ENCODE data around the gene LIN7A.

DNA sequence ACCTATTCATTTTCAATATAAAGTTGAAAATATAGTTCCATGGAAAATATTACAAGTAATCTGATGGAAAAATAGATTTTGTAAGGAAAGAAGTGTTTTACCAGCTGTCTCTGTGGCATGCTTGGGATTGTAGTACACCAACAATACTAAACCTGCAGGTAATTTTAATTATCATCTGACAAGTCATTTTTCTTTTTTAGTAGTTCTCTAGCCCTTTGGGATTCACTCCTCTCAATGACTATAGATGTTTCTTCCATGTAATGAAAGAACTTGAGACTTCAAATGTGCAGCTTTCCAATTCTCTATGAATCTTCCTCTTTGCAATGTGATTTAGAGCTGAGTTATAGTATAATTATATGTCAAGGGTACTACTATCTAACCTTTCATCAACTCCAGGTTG, 14.7 kb upstream of the LIN7A start:
- no peak for TF ChIP-seq TBP (IDR thresholded peaks at IDR 0.05; ENCODE audit: low read depth, low read length)
- TF ChIP-seq TEAD4 (IDR thresholded peaks at IDR 0.05; ENCODE audit: low read depth, low read length) = no peak
- TF ChIP-seq, protein P1, sequence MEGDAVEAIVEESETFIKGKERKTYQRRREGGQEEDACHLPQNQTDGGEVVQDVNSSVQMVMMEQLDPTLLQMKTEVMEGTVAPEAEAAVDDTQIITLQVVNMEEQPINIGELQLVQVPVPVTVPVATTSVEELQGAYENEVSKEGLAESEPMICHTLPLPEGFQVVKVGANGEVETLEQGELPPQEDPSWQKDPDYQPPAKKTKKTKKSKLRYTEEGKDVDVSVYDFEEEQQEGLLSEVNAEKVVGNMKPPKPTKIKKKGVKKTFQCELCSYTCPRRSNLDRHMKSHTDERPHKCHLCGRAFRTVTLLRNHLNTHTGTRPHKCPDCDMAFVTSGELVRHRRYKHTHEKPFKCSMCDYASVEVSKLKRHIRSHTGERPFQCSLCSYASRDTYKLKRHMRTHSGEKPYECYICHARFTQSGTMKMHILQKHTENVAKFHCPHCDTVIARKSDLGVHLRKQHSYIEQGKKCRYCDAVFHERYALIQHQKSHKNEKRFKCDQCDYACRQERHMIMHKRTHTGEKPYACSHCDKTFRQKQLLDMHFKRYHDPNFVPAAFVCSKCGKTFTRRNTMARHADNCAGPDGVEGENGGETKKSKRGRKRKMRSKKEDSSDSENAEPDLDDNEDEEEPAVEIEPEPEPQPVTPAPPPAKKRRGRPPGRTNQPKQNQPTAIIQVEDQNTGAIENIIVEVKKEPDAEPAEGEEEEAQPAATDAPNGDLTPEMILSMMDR (IDR thresholded peaks at IDR 0.05; ENCODE audit: control extremely low read depth in 1 of 3, insufficient read depth in 1 of 3, low read depth in 1 of 3, low read length in 3 of 3) = no peak
- no peak for TF ChIP-seq POLR2A (IDR thresholded peaks at IDR 0.05; ENCODE audit: control extremely low read depth in 1 of 2, low read depth in 2 of 2, low read length in 2 of 2)
- TF ChIP-seq ZNF274 (IDR thresholded peaks at IDR 0.05; ENCODE audit: borderline replicate concordance, extremely low read depth, low read length) = no peak
- TF ChIP-seq CREB1 (IDR thresholded peaks at IDR 0.05) = no peak
- TF ChIP-seq, protein P2, sequence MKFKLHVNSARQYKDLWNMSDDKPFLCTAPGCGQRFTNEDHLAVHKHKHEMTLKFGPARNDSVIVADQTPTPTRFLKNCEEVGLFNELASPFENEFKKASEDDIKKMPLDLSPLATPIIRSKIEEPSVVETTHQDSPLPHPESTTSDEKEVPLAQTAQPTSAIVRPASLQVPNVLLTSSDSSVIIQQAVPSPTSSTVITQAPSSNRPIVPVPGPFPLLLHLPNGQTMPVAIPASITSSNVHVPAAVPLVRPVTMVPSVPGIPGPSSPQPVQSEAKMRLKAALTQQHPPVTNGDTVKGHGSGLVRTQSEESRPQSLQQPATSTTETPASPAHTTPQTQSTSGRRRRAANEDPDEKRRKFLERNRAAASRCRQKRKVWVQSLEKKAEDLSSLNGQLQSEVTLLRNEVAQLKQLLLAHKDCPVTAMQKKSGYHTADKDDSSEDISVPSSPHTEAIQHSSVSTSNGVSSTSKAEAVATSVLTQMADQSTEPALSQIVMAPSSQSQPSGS (IDR thresholded peaks at IDR 0.05; ENCODE audit: low read length) = no peak
- no peak for TF ChIP-seq SP4 (IDR thresholded peaks at IDR 0.05; ENCODE audit: low read length)
